Fibroblast of skin of scalp (primary cell): Measurements from ENCODE around the gene MYMX.

Source experiments
- DNase-seq: peaks from one replicate; pipeline ENCODE4 v3.0.0-alpha.2; 2013

MYMX gene

GRCh38 chr6:44265007-44265721, 48.4 kb downstream of the MYMX start, which contains the start of gene NFKBIE:
TSS of gene NFKBIE (minus strand) at chr6:44265551. CDS start at chr6:44265346, 205 bp downstream.
- DNase-seq = peak; percentile 89

DNA sequence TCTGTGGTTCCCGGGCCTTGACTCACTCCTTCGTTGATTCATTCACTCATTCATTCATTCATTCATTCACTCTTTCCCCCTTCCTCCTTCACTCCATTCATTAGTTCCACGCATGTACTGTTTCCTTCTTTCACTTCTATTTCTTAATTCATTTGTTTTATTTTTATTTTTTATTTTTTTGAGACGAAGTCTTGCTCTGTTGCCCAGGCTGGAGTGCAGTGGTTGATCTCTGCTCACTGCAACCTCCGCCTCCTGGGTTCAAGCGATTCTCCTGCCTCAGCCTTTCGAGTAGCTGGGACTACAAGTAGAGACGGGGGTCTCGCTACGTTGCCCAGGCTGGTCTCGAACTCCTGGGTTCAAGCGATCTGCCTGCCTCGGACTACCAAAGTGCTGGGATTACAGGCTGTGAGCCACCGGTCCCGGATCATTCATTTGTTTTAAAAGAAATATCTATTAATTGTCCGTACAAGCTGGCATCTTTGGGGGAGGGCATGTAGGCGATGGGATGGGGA, 49.1 kb downstream of the MYMX start:
- DNase-seq = no peak

DNA sequence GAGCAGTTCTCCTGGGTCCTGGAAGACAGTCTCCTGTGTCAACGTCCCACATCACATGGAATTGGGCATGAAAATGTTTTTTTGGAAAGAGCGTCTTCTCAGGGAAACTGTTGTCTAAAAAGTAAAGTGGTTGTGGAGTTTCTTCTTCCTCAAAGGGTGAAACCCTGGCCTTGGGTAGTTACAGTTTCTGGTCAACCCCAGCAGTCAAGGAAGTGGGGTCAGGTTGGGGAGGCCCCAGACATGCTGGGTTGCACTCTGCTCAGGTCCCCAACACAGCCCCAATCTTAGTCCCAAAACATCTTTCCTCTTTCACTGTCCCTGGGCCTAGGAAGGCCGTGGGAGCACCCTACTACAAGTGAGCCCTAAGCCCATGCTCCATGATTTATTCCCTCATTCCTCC, 49.6 kb downstream of the MYMX start:
- DNase-seq = no peak

DNA sequence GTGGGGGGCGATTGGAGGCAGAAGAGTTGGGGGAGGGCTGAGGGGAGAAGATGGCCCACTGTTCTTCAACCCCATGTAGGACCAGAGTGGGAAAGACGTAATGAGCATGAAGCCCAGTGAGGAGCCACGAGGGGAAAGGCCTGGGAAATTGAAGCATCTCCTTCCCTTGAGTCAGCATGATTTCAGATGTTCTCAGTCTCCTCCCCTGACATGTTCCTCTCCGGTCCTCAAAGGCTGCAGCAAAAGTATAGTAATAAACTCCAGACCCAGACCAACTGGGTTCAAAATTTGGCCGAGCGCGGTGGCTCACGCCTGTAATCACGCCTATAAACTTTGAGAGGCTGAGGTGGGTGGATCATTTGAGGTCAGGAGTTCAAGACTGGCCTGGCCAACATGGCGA, 50.5 kb downstream of the MYMX start:
- DNase-seq = no peak
